ENCODE results near the gene PLA2G4D. TPM values are rescaled to one million over a fixed set of nuclear protein-coding genes. Genes with fewer than 3 reads are reported as not detected.

PLA2G4D gene
- total RNA-seq, 1 experiment from 2014 or later = 0.34 TPM

- BruUV-seq (replicated peaks) = no TSS peak
- no peaks in the 10 kb centered on the region for H3K4me1 ChIP-seq (ENCODE audit: control insufficient read depth in 1 of 2, insufficient read depth in 2 of 2, low read length in 2 of 2)
- no peaks in the 10 kb centered on the region for H3K9me3 ChIP-seq (ENCODE audit: control insufficient read depth in 1 of 2, insufficient read depth in 1 of 2, low read depth in 1 of 2, low read length in 2 of 2)
- no peak overlapping the region for H3K4me3 ChIP-seq (replicated peaks in 1 of 2; ENCODE audit: low read depth in 1 of 2, low read length in 2 of 2)
- TF ChIP-seq ZFX (IDR thresholded peaks at IDR 0.05) (no peak), CTCF (IDR thresholded peaks at IDR 0.05 in 2 of 3, conservative IDR thresholded peaks at IDR 0.05 in 1 of 3; ENCODE audit: borderline replicate concordance in 1 of 3, insufficient read depth in 1 of 3, low read depth in 2 of 3, low read length in 2 of 3) (no peak), ATF3 (IDR thresholded peaks at IDR 0.05) (no peak), TCF7L2 (IDR thresholded peaks at IDR 0.05; ENCODE audit: borderline replicate concordance, extremely low read depth, insufficient read depth, insufficient read length) (no peak), POLR2A (IDR thresholded peaks at IDR 0.05; ENCODE audit: borderline replicate concordance, extremely low read depth, insufficient read depth, insufficient read length) (no peak), JUND (IDR thresholded peaks at IDR 0.05) (no peak), CBX3 (IDR thresholded peaks at IDR 0.05; ENCODE audit: low read depth) (no peak), YY1 (IDR thresholded peaks at IDR 0.05; ENCODE audit: extremely low read depth, insufficient replicate concordance, low read depth, low read length) (no peak), SIN3A (IDR thresholded peaks at IDR 0.05; ENCODE audit: low read depth) (no peak), ZNF274 (IDR thresholded peaks at IDR 0.05; ENCODE audit: low read depth, low read length) (no peak), POLR2AphosphoS5 (IDR thresholded peaks at IDR 0.05; ENCODE audit: low read depth, low read length) (no peak)
- ChIA-PET CTCF (no interaction called here), RAD21 (ENCODE audit: low non-redundant PET in 1 of 2, low total read pairs in 2 of 2, uncharacterized antibody in 2 of 2, unreplicated experiment in 2 of 2) (no interaction called here), POLR2A (no interaction called here)
- intact Hi-C loops (cut with micrococcal nuclease) = no loop called here
- H3K4me2 ChIP-seq (ENCODE audit: low read length) = no peak overlapping the region
- no peaks in the 10 kb centered on the region for H3K79me2 ChIP-seq (ENCODE audit: insufficient read depth, low read length)
- no peak overlapping the region for H3K27ac ChIP-seq (ENCODE audit: low read depth, low read length)
- H3K36me3 ChIP-seq (ENCODE audit: control insufficient read depth in 1 of 2, insufficient read depth in 2 of 2, low read length in 2 of 2) = no peaks in the 10 kb centered on the region
- no peaks in the 10 kb centered on the region for H4K20me1 ChIP-seq (ENCODE audit: insufficient read depth)
- H3K27me3 ChIP-seq (ENCODE audit: insufficient read depth, low read length) = no peaks in the 10 kb centered on the region; the same call in 1 of the 2 replicates
- no peak overlapping the region for H2AFZ ChIP-seq (ENCODE audit: low read depth, low read length, poor library complexity, severe bottlenecking)
- H3K9me2 ChIP-seq (ENCODE audit: insufficient read depth) = no peaks in the 10 kb centered on the region
- no peak for DNase-seq (ENCODE audit: low read depth, low spot score)
- no peak overlapping the region for H3K9ac ChIP-seq (ENCODE audit: low read length)
- ATAC-seq = no peak
These were observed 56.7 kb downstream of the PLA2G4D start for GRCh38 chr15:42037656-42038055.
